OCI-LY3 (cell line): ENCODE results near the gene GIPC1.

Experiments used
- H2AFZ ChIP-seq: fragments of 200-600, 300-600 bp; shearing (Covaris generic); 2 replicates; pipeline ENCODE4 v1.6.0; 2014; ENCODE audit warnings: antibody characterized with exemption, low read depth, low read length
- H3K27ac ChIP-seq: fragments of 200-600, 300-600 bp; sonication (generic); 2 replicates; pipeline ENCODE4 v1.5.1; 2014; ENCODE audit warnings: mild to moderate bottlenecking, low read length, moderate library complexity, mixed read lengths
- H3K27me3 ChIP-seq: fragments of 200-600, 300-600 bp; sonication (generic); 2 replicates; pipeline ENCODE4 v1.6.1; 2014; ENCODE audit warnings: low read depth, low read length, mixed read lengths
- H3K36me3 ChIP-seq: fragments of 200-600, 300-600 bp; sonication (generic); replicated peaks from 2 replicates; pipeline ENCODE3; 2014; ENCODE audit warnings: low read depth, low read length, mixed read lengths
- H3K4me1 ChIP-seq: fragments of 300-600, 200-600 bp; sonication (generic); 2 replicates; pipeline ENCODE4 v1.6.1; 2014; ENCODE audit warnings: low read length, mixed read lengths
- H3K4me2 ChIP-seq: fragments of 200-600, 300-600 bp; sonication (generic); 2 replicates; pipeline ENCODE4 v1.6.1; 2014; ENCODE audit warnings: low read length, mixed read lengths
- H3K4me3 ChIP-seq: fragments of 300-600, 200-600 bp; sonication (generic); 2 replicates; pipeline ENCODE4 v1.5.1; 2014; ENCODE audit warnings: antibody characterized with exemption, mild to moderate bottlenecking, low read length, moderate library complexity
- H3K79me2 ChIP-seq: fragments of 300-600, 200-600 bp; shearing (Covaris generic); 2 replicates; pipeline ENCODE4 v1.6.1; 2014; ENCODE audit warnings: mild to moderate bottlenecking, low read length, mixed read lengths
- H3K9ac ChIP-seq: fragments of 300-600, 200-600 bp; shearing (Covaris generic); 2 replicates; pipeline ENCODE4 v1.6.0; 2014; ENCODE audit warnings: mild to moderate bottlenecking, low read length, moderate library complexity
- H3K9me3 ChIP-seq: fragments of 200-600, 300-600 bp; shearing (Covaris generic); 2 replicates; pipeline ENCODE4 v1.6.1; 2014; ENCODE audit warnings: low read length, mixed read lengths; ENCODE audit not compliant: insufficient read depth
- H4K20me1 ChIP-seq: fragments of 200-600, 300-600 bp; sonication (generic); 2 replicates; pipeline ENCODE4 v1.6.1; 2016; ENCODE audit warnings: low read length, mixed read lengths; ENCODE audit not compliant: insufficient read depth
- CTCF ChIP-seq: fragments of 200-600, 300-600 bp; sonication (generic); IDR thresholded peaks from 2 replicates; pipeline ENCODE4 v1.5.1; 2014; ENCODE audit warnings: antibody characterized with exemption, low read length, low read depth
- EZH2phosphoT487 ChIP-seq: fragments of 200-600 bp; shearing (Covaris generic); IDR thresholded peaks from 2 replicates; pipeline ENCODE4 v1.6.1; 2018; ENCODE audit warnings: antibody characterized with exemption, mixed run types, low read depth

GIPC1 gene

GRCh38 chr19:14536926-14537692, 41.2 kb upstream of the GIPC1 start:
- Histone ChIP-seq H3K4me2 (no peak overlapping the region), H3K9ac (no peak overlapping the region), H2AFZ (no peak overlapping the region), H3K79me2 (peaks cover 82% of the 10 kb centered on the region), H3K27ac (no peak overlapping the region), H3K4me3 (no peak overlapping the region), H3K4me1 (peaks cover 11% of the 10 kb centered on the region), H4K20me1 (peaks cover 30% of the 10 kb centered on the region), H3K36me3 (peaks cover 24% of the 10 kb centered on the region), H3K27me3 (no peaks in the 10 kb centered on the region), H3K9me3 (no peaks in the 10 kb centered on the region)
- TF ChIP-seq CTCF: no peak

- Histone ChIP-seq H3K27me3 (no peaks in the 10 kb centered on the region), H3K4me1 (peaks cover 11% of the 10 kb centered on the region), H3K4me3 (no peak overlapping the region), H3K79me2 (peaks cover 79% of the 10 kb centered on the region), H3K27ac (no peak overlapping the region), H3K36me3 (peaks cover 22% of the 10 kb centered on the region), H3K9ac (no peak overlapping the region), H3K9me3 (no peaks in the 10 kb centered on the region), H4K20me1 (peaks cover 34% of the 10 kb centered on the region), H2AFZ (no peak overlapping the region), H3K4me2 (no peak overlapping the region)
- TF ChIP-seq EZH2phosphoT487 (no peak), CTCF (no peak)
Observed at GRCh38 chr19:14533450-14533849, 37.5 kb upstream of the GIPC1 start.

GRCh38 chr19:14530506-14530905, 34.6 kb upstream of the GIPC1 start:
- H3K27ac ChIP-seq: peak overlapping the region; percentile 72
- no peaks in the 10 kb centered on the region for H3K27me3 ChIP-seq
- H3K79me2 ChIP-seq: peaks cover 54% of the 10 kb centered on the region
- H3K9ac ChIP-seq: peak overlapping the region; percentile 80
- peaks cover 10% of the 10 kb centered on the region for H4K20me1 ChIP-seq
- H3K4me3 ChIP-seq: peak overlapping the region; percentile 87
- TF ChIP-seq CTCF (no peak), EZH2phosphoT487 (no peak)
- H3K9me3 ChIP-seq: no peaks in the 10 kb centered on the region
- no peak overlapping the region for H2AFZ ChIP-seq
- peaks cover 22% of the 10 kb centered on the region for H3K36me3 ChIP-seq
- H3K4me1 ChIP-seq: peaks cover 11% of the 10 kb centered on the region
- peak overlapping the region; percentile 72 for H3K4me2 ChIP-seq

- TF ChIP-seq EZH2phosphoT487 (no peak), CTCF (no peak)
- Histone ChIP-seq H3K27me3 (no peaks in the 10 kb centered on the region), H3K4me1 (peaks cover 11% of the 10 kb centered on the region), H3K4me3 (peak overlapping the region; percentile 87), H3K4me2 (peak overlapping the region; percentile 72), H3K27ac (peak overlapping the region; percentile 72), H3K9me3 (no peaks in the 10 kb centered on the region), H2AFZ (peak overlapping the region; percentile 59; the same call in 1 of the 2 replicates), H3K9ac (peak overlapping the region; percentile 80), H3K36me3 (peaks cover 22% of the 10 kb centered on the region), H4K20me1 (peaks cover 10% of the 10 kb centered on the region), H3K79me2 (peaks cover 51% of the 10 kb centered on the region)
Observed at GRCh38 chr19:14530005-14530348, 34.0 kb upstream of the GIPC1 start.
